NOMO-1 (cell line): ENCODE data around the gene ECT2.
A peak's percentile ranks its signal among the peaks of the same experiment; 100 is the strongest.
"Not testable (repeated sequence)": the region's sequence is repeated elsewhere in the genome, so short reads cannot be mapped to it uniquely, and the experiment has no call there.

Source experiments
- DNase-seq, 2 experiments: peaks; one replicate each; lab custom pipeline; 2025; ENCODE audit not compliant: unreplicated experiment in 2 of 2; lab: John Stamatoyannopoulos, UW

Gene ECT2

DNA sequence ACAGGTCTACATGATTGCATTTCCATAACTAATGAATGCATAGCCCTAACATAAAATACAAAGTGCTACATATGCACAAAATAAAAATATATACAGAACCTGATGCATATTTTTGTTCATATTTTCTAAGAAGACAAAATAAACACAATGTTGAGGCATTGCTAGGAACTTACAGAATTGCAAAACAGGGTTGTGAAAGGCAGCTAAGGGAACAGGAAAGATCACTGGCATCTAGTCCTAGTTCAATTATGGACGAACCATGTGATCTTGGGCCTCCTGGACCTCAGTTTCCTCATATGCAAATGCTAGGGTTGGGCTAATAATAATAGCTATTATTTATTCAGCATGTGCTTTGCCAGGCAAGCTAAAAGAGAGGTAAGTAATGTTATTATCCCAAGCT is 24.1 kb upstream of the ECT2 start:
- DNase-seq = no peak

DNA sequence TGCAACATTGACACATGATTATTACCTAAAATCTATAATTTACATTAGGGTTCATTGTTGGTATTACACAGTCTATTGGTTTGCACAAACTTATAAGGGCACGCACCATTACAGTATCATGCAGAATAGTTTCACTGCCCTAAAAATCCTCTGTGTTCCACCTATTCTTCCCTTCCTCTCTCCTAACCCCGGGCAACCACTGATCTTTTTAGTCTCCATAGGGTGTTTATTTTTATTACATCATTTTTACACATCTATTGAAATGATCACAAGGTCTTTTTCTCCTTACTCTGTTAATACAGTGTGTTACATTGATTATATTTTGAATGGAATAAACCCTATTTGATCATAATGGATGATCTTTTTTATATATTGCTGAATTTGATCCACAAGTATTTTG is 15.5 kb upstream of the ECT2 start:
- no peak for DNase-seq

DNA sequence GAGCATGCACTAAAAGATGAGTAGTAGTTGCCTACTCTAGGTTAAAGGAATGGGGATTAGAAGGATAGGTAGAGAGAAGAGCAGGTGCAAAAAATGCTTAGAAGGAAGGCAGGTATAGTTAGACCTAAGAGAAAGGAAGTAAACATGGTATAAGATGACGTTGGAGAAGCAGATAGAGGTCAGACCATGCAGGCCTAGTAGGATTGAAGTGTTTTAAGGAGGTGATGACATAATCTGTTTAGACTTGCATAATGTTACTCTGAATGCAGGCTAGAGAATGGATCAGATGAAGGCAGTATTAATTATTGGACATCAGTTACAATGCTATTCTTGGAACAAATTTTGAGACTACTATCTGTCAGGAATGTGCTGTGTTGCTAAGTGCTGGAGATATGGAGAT is 11.1 kb upstream of the ECT2 start:
- no peak for DNase-seq

DNA sequence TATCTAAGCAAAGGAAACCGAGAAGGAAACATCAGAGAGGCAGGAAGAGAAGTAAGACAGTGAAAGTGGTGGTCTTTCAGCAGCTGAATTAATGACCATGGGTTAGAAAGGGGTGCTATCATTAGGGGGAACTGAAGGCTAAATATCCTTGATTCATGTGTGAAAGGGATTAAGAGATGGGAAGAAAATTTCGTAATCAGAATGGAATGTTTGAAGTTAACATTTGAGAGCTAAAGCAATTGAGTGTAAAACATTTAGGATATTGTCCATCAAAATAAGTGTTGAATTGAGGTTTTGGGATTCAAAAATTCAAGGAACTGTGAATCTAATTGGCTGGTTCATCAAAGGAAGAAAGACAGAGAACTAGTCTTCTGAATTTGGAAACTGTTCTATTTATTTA is 4.1 kb upstream of the ECT2 start:
- DNase-seq = no peak

DNA sequence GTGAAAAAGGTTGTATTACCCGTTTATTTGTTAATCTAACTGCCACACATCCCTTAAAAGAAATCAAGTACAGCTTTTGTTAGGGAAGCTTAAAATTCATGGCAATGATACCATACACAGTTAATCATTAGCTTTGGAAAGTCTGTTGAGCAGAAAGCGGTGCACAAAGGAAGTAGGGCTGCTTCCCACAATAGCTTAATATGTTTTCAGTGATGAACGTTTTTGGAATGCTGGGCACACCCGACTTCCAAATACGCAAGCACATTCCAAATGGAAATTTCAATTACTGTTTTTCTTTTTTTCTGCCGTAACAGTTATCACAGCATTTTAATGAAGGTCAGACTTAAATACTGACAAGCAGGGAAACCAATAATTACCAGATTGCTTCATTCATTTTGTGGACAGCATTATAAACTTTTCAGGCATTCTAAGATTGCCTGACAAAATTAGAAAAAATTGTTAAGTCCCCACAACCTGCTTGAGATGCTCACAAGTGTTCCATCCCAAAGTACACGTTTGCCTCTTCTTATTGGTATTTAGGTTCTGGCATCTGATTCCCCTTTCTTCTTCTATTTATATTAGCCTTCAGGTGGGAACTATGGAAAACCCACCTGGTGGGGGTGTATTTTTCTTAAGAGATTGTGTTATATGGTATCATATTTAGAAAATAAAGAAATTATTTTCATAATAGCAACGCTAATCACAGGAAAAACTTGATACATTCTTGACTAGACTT is 1.1 kb upstream of the ECT2 start:
- no peak for DNase-seq

DNA sequence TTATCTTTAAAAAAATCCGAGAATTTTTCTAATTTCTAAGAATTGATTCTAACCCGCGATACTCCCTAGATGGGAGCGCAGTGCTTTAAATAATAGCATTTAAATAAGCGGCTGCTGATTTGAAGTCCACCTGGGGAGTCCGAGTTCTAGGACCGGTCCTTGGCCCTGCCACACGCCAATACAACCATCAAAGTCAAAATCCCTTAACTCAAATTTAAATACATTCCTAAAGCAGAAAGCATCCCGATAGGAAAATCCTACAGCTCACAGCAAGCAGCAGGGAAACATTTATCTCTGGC is 508 bp upstream of the ECT2 start:
- peak in 1 of 2 experiments; percentile 56 for DNase-seq

DNA sequence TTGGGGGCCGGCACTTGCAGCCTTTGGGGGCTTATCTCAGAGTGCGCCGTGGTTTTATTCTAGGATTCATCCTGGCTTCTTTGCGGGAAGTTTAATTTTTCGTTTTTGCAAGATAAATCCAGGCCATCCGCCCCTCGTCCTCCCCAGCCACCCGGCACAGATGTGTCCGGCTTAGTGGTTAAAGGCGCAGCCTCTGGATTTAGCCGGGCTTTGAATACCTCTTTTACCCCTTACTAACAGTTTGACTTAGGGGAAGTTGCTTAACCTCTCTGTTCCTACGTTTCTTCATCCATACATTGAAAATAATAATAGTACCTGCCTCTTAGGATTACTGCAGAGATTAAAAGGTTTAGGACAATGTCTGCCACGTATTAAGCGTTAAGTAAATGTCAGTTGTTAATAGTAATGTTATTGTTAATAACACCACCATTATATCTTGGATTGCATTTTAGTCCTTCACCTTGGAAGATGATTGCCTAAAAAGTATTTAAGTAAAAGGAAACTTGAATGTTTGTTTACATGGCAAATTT is 714 bp downstream of the ECT2 start:
- DNase-seq = peak; percentile 74 to 86

DNA sequence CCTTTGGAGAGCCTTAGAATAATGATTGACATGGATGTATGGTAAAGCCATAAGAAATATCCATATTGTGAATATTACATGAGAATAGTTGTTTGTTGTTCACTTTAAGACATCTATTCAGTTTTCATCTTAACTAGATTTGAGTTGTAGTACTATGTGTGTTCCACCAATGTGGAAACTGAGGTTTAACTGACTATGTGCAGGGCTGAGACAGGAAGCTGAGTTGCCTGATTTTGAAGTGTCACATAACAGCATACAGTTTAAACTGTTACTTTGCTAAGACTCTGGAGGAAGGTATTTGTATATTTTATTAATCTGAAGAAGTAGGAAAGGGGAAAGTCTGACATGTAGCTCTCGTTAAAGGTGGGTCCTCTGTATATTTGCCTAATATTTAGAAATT is 2.1 kb downstream of the ECT2 start:
- no peak for DNase-seq

DNA sequence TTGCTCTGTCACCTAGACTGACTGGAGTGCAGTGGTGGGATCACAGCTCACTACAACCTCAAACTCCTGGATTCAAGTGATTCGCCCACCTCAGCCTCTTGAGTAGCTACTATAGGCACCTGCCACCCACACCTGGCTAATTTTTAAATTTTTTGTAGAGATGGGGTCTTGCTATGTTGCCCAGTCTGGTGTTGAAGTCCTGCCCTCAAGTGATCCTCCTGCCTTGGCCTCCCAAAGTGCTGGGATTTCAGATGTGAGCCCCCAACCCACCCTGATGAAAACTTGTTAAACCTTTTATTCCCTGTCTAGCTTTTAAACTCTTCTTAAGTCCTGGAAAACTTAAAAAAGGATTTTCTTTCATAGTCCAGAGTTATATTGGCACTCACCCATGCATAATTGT is 2.6 kb downstream of the ECT2 start:
- no peak for DNase-seq

DNA sequence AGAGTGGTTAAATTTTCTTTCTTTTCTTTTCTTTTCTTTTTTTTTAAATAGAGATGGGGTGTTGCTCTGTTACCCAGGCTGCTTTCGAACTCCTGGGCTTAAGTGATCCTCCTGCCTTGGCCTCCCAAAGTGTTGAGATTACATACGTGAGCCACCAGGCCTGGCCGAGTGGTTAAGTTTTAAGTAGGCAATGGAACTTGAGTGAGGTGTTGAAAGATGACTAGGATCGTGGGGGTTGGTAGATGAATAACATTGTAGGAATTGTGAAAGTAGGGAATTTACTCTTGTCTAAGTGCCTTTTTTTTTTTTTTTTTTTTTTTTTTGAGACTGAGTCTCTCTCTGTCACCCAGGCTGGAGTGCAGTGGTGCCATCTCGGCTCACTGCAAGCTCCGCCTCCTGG is 9.9 kb downstream of the ECT2 start:
- DNase-seq = not testable (repeated sequence)

DNA sequence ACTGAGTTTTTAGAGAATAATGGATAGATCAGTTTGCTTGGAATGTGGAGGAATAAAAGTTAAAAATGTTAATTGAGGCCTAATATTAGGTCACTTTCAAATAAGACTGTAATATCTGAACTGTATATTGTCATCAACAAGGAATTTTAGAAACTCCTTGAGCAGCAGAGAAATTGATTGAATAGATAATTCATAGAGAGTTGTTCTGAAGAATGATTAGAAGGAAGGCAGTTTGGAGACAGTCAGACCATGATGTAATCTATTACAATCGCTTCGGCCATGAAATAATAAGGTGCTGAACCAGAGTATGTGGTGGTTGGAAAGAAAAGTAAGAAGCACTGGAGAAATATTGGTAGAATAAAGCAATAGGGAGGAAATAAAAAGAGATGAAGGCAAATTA is 15.7 kb downstream of the ECT2 start:
- DNase-seq = no peak

DNA sequence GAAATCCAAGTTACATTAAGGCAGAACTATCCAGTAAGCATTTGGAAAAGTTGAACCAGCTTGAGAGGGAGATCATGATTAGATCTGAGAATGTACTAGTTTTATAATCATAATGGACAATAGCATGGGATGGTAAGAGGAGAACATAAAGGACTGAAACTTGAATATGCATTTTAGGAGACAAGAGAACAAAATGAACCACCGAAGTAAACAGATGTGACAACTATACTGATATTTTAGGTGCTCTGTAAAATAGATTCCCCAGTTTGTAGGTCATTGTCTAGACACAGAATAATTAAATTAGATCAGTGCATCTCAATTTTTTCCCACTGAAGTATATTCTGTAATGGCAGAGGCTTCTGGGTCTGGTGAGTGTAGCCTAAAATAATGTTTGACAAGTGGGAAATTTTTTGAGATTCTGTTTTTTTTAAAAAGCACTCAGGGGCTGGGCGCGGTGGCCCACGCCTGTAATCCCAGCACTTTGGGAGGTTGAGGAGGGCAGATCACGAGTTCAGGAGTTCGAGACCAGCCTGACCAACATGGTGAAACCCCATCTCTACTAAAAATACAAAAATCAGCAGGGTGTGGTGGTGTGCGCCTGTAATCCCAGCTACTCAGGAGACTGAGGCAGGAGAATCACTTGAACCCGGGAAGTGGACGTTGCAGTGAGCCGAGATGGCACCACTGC is 16.3 kb downstream of the ECT2 start:
- no peak for DNase-seq

DNA sequence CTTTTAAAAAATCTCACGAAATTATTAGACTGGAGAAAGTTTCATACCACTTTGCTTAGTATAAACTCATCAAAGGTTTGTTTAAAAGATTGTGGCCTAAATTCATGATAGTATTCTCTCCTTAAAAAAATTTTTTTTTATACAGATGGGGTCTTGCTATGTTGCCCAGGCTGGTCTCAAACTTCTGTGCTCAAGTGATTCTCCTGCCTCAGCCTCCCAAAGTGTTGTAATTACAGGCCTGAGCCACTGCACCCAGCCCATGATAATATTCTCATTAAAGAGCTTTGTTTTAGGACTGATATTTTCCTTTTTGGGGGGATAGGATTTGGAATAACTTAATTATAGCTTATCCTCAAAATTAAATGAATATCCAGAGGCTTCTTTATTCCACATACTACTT is 19.9 kb downstream of the ECT2 start:
- no peak for DNase-seq

DNA sequence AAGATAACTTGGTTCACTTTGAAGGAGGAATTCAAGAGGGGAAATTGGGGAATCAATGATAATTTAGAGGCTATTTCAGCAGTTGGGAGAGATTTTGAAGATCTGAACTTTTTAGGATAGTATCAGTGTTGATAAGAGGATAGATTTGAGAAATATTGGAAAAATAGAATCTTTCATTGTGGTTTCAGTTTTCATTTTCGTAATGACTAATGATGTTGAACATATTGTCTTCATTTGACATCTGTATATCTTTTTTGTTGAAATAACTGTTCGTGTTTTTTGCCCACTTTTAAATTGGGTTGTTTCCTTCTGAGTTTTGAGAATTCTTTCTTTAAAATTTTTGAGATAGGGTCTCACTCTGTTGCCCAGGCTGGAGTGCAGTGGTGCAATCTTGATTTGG is 21.1 kb downstream of the ECT2 start:
- DNase-seq = no peak

DNA sequence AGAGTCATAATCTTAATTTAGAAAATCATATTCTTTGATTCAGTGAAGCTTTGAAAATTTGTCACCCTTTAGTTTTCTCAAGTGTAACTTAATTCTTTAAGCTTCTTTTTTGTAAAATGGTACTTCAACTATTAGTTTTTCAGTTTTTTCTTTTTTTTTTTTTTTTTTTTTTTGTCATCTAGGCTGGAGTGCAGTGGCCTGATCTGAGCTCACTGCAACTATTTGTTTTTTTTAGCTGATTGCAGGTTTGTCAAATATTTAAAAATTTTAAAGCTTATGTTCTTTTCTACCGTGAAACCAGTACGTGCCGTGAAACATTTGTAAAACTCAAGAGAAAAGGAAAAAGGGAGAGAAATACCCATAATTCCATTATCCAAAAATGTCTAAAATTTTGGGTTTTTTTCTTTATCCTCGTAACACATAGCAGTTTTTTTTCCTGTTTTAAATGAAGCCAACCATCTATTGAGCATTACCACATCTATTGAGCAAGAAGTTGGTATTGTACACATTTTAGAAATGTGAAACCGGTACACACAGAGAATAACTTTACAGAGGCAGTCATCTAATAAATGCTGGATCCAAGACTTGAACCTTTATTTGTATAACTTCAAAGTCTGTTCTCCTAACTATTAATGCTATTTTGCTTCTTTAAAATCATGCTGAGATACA is 25.7 kb downstream of the ECT2 start:
- DNase-seq = no peak

DNA sequence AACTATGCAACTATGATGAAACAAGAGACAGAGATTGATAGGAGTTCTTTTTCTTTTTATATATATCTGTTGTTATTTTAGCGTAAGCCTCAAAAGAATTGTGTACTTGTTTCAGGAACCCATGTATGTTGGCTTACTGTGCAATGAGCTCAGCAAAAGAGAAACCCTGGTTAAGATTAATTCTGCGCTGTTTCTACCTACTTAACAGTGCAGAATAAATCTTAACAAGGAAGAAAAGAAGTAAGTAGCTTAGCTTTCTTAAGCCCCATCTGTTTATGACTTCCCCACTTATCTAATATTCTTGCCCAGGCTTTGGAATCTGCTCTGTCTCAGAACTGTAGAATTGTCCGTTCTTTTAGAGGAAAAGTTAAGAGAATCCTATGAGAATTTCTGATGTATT is 27.4 kb downstream of the ECT2 start:
- DNase-seq = no peak

DNA sequence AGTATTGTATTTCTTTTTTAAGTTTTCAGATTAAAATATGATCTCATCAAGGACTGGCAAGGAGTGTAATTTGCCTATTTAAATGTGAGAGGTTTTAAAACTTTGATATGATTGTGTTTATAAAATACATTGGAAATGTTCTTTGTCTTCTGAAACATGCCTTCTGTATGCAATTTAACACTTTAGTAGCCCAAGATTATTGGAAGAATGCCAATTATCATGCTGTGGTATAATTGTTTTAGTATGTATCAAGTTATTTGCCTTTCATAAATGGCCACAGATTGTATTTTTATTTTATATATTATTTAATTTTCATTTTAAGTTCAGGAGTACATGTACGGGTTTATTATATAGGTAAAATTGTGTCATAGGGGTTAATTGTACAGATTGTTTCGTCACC is 31.7 kb downstream of the ECT2 start:
- no peak for DNase-seq

DNA sequence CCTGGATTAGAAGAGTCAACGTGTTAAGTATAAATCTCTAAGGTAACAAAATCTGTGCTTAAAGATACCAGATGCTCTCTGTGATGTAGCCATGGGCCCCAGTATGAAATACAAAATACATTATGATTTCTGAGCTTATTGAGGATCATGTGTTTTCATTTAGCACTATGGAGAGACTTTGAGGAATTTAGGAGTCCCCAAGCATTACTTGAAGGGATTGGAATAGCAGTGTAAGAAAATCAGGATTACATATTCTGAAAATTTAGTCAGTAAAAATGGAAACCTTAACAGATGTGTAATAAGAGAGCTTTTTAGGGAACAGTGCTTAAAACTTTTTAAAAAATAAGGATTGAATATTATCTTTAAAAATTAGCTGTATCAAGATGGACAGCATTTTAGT is 35.5 kb downstream of the ECT2 start:
- DNase-seq = no peak

DNA sequence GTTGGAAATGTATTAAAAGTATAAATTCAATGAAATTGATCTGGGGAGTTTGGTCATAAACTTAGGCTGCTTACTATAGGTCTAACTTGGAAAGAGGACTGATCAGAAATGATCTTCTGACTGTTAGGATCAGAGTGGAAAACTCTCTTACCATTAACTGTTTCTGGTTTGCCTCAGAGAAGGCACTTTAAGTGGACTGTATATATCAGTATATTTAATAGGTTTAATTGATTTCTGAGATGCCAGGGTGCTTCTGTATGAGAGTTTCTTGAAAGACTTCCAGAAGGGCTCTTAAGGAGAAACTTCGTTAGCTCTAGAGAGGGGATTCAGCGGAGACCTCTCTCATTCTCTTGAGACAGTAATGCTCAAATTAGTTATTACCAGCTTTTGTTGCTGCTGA is 36.5 kb downstream of the ECT2 start:
- no peak for DNase-seq

DNA sequence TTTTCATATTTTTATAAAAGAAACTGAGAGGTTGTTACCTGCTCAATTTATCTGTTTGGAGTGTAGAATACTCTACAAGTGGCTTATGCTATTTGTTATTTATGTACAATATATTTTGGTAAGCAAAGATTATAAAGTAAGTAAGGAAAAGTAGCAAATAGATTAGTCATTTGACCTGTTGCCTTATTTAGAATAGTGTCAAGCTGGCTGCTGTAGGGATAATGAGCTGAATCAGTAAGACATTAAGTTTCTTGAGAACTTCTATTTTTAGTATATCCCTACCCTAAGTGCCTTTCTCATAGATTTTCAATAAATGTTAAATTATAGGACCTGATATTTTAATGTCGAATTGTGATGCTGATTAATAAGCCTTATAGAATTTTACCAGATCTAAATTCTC is 37.2 kb downstream of the ECT2 start:
- no peak for DNase-seq

DNA sequence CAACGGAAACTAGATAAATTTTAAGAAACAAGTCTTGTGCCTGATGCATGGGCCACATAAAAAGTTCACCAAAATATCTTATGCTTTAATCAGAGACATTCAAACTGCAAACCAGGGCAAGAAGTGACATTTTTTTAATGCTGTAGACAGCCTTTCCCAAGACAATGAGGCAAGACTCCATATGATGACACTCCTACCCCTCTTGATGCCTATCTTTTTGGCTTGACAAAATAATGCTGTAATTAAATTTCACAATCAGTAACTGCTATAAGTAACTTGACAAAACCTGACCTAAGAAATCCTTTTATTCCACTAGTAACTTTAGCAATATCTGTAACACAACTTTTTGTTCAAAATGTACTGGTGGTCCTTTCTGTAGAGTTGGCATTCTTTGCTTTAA is 48.7 kb downstream of the ECT2 start:
- no peak for DNase-seq

DNA sequence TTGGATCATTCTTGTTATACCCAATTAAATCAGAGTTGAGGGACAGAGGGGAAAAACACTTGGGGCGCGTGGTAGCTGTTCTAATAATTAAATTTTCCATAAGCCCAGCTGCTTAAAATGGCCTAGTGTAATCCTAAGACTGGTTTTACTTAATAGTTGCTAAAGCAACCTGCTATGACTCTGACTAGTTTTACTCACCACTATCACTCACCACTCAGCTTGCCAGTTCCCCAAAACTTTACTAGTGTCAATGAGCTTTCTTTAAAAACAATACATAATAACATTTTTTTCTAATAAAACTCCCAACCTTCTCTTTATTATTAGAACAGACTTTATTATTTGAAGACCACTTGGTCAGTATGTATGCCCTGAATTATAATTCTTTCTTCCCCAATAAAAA is 49.6 kb downstream of the ECT2 start:
- DNase-seq = no peak
